ENCODE data around the gene MACF1.
A peak's percentile ranks its signal among the peaks of the same experiment; 100 is the strongest.

Gene MACF1

GRCh38 chr1:39214021-39214713 is 9.7 kb downstream of the MACF1 start:
- DNase-seq, result no peak

GRCh38 chr1:39214714-39214997 is 10.2 kb downstream of the MACF1 start:
- DNase-seq, result no peak

GRCh38 chr1:39214998-39215873 is 10.7 kb downstream of the MACF1 start:
- DNase-seq, result peak; percentile 65

GRCh38 chr1:39216771-39217170 is 12.3 kb downstream of the MACF1 start:
- no peak for DNase-seq

DNA sequence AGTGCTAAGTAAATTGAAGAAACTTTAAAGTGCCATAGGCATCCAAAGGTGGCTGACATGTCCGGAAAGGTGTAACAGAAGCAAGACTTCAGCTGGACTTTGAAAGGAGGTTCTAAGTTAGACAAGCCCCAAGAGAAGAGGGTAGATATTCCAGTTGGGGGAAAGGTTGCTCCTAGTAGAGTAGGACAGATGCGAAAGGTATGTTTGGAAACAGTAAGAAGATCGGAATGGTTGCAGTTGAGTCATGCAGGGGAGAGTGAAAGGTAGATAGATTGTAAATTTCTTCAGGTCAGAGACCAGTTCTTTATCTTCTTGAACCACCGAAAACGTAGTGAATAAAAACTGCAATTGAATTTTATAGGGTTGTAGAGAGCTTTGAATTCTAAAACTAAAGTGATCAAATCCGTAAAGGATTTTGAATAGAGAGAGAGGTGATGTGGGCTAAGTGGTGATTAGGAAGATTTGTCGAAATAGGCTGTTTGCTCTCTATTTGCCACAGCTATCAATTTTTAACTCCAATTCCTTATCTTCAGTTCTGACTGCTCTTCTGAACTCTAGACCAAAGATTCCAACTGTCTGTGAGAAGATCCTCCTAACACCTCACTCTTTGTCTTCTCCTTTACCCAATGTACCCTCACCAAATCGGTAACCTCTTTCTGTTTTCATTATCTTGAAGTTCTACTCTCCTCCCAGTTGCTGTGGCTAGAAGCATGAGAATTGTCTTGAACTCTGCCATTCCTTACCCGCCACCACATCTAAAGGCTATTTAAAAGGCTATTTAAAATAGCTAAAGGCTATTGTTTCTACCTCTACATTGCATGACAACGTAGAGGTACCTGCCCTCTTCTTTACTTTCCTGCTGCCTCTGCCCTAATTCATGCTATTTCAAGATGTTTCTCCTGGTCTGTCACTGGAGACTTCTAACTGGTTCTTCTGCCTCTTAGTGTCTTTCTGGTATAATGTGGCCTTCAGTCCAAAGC is 16.7 kb downstream of the MACF1 start:
- DNase-seq, result no peak

DNA sequence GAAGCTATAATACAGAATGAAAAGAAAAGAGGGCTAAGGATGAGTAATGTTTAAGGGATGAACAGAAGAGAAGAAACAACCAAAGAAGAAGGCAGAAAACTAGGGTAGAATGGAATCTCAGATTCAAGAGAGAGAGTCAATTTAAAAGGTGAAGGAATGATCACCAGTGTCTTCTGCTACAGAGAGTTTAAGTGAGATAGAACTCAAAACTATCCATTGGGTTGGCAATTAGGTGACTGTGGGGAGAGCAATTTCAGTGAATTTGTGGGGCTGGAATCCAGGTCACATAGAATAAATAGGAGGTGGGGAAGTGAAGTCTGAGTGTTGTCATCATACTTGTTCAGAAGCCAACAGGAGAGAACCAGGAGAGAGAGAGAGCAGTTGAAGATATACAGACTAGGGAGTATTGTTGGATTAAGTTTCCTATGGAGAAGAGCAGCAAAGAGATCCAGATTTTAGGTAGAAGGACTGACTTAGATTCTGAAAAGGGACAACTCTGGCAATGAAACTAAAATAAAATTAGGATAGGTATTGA is 19.9 kb downstream of the MACF1 start:
- no peak for DNase-seq

GRCh38 chr1:39226836-39227235 is 22.3 kb downstream of the MACF1 start:
- DNase-seq, result no peak

GRCh38 chr1:39228252-39228651 is 23.8 kb downstream of the MACF1 start:
- DNase-seq, result no peak

- DNase-seq, result no peak
These were observed 25.0 kb downstream of the MACF1 start for GRCh38 chr1:39229504-39229903.

- DNase-seq, result peak; percentile 46
These were observed 26.0 kb downstream of the MACF1 start for GRCh38 chr1:39230261-39231190.

GRCh38 chr1:39236971-39237370 is 32.5 kb downstream of the MACF1 start:
- DNase-seq, result no peak

- no peak for DNase-seq
These were observed 34.0 kb downstream of the MACF1 start for GRCh38 chr1:39238476-39238875.

DNA sequence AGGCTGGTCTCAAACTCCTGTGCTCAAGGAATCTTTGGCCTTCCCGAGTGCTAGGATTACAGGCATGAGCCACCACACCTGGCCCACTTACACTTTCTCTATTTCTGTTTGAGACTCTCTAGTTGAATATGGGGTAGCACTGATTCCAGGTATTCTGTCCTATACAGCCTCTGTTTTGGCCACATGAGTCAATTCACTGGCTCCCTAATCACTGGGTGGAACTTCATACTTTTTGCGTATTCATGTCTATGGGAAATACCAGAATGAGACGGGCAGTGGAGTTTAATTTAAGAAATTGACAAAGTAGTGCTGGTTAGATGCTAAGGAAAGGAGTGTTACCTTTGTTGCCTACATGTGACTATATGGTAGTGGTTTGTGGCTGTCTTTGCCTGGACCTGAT is 35.5 kb downstream of the MACF1 start:
- no peak for DNase-seq

GRCh38 chr1:39243302-39243701 is 38.8 kb downstream of the MACF1 start:
- no peak for DNase-seq

DNA sequence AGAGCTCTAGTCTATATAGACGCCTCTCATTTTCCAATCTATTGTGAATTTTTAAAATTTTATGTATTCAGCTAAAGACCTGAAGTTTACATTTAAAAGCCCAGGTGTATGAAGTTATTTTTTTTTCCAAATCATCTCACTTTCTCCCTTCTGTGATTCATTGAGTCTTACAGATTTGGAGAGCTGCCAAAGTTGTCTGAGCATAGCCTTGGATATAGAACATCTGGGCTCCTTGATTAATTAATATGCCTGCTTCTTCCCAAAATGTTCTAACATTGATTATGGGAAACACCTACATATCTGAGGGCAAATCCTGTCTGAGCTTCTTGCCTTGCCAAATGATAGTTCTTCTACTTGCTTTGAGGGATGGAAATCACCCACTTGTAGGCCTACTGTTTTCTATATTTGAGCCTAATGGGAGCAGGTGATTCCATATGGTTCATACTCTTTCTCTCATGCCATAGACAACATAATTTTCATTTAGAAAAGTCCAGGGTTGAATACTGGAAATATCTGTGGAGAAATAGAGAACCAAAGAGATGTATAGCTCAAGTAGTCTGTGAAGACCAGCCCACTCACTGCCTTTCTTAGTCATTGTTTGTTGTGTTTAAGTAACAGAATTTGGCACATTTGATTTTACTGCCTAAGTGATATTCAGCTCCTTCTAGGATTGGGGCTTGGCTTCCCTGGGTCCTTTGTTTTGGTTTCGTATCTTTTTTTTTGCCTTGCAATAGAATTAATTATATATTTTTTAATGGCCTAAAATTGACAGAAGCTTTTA is 46.2 kb downstream of the MACF1 start:
- no peak for DNase-seq

GRCh38 chr1:39255222-39255621 is 50.7 kb downstream of the MACF1 start:
- DNase-seq, result no peak

DNA sequence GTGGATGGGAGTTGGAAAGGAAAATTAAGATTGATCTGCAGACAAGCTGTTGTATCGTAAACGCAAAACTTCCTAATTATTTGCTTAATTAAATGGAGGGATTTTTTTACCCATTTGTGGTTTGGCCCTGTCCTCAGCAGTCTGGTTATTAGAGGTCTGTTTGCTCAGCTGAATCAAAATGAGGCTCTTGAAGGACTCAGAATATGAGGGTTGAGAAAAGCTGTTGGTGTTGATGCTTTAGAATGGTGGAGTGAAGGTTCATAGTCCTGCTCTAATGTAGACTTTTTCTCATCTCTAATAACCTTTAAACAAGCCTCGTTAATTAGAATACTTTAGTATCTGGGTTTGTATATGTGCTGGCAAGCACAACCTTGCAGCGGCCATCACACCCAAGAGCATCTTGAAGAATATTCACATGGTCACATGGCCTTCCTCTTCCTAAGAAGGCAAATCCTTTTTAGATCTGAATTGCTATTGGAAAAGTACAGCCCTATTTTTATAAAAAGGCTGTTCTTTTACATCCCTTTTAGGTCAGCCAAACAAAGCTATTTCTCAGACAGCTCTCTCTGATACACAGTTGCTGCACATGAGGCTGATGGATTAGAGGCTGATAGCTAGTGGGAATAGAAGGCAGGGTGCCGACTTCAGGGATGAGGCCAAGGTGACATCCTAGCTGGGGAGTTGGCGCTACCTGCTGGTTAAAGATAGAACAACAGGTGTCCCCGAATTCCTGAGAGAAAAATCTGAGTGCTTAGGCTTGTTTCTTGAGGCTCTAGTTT is 53.8 kb downstream of the MACF1 start:
- peak; percentile 75 for DNase-seq

GRCh38 chr1:39258925-39259244 is 54.4 kb downstream of the MACF1 start:
- DNase-seq, result no peak

GRCh38 chr1:39261712-39262221 is 57.3 kb downstream of the MACF1 start:
- no peak for DNase-seq

DNA sequence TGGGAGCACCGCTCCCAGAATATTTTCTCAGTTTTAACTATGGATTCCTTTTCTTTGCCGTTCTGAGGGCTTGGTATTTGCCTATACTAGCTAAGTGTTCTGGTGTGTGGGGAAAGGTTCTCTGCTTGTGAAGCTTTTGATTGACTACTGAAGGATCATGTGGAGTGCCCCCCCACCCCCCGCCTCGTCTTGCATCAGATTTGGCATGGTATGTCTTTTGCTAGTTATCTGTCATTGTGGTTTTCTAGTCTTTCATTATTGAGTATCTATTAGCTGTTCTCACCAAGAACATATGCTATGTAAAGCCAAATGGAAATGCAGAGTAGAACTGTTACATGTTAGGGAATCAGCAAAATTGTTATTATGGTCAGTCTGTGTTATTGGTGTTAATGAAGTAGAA is 58.3 kb downstream of the MACF1 start:
- DNase-seq, result no peak

Data from CD4-positive, alpha-beta T cell treated with Interleukin-6 for 4 hours (primary cell).